GM04504 (cell line): ENCODE results near the gene MBD4.
"Not testable (repeated sequence)": the region's sequence is repeated elsewhere in the genome, so short reads cannot be mapped to it uniquely, and the experiment has no call there.

Source experiments
- DNase-seq: peaks from one replicate; pipeline ENCODE4 v3.0.0-alpha.2; 2012; ENCODE audit warnings: low read depth

The MBD4 gene

GRCh38 chr3:129409541-129409940 is 30.2 kb downstream of the MBD4 start:
- DNase-seq: no peak

GRCh38 chr3:129404610-129405009 is 35.1 kb downstream of the MBD4 start:
- no peak for DNase-seq

GRCh38 chr3:129404130-129404529 is 35.6 kb downstream of the MBD4 start:
- DNase-seq: no peak

GRCh38 chr3:129403450-129403849 is 36.3 kb downstream of the MBD4 start:
- DNase-seq: no peak

GRCh38 chr3:129402616-129403015 is 37.1 kb downstream of the MBD4 start:
- no peak for DNase-seq

- no peak for DNase-seq
Measured at GRCh38 chr3:129402210-129402609, 37.5 kb downstream of the MBD4 start.

GRCh38 chr3:129399895-129400357 is 39.8 kb downstream of the MBD4 start:
- DNase-seq: no peak

- DNase-seq: peak; percentile 93
Measured at GRCh38 chr3:129399145-129399894, 40.4 kb downstream of the MBD4 start.

GRCh38 chr3:129398803-129399144 is 41.0 kb downstream of the MBD4 start:
- DNase-seq: no peak

GRCh38 chr3:129393760-129394564 is 45.8 kb downstream of the MBD4 start:
- DNase-seq: not testable (repeated sequence)

- DNase-seq: no peak
Measured at GRCh38 chr3:129393271-129393670, 46.5 kb downstream of the MBD4 start.

GRCh38 chr3:129392106-129392887 is 47.5 kb downstream of the MBD4 start:
- DNase-seq: not testable (repeated sequence)

GRCh38 chr3:129391583-129391982 is 48.2 kb downstream of the MBD4 start:
- not testable (repeated sequence) for DNase-seq

GRCh38 chr3:129389572-129389937 is 50.2 kb downstream of the MBD4 start:
- no peak for DNase-seq

GRCh38 chr3:129388791-129389571 is 50.8 kb downstream of the MBD4 start:
- not testable (repeated sequence) for DNase-seq

- no peak for DNase-seq
Measured at GRCh38 chr3:129387487-129387886, 52.3 kb downstream of the MBD4 start.

- DNase-seq: no peak
Measured at GRCh38 chr3:129386984-129387383, 52.8 kb downstream of the MBD4 start.

GRCh38 chr3:129385507-129385906 is 54.2 kb downstream of the MBD4 start:
- not testable (repeated sequence) for DNase-seq

- no peak for DNase-seq
Measured at GRCh38 chr3:129384594-129385323, 55.0 kb downstream of the MBD4 start.

GRCh38 chr3:129384103-129384502 is 55.6 kb downstream of the MBD4 start:
- not testable (repeated sequence) for DNase-seq

- peak; percentile 30 for DNase-seq
Measured at GRCh38 chr3:129383292-129383860, 56.4 kb downstream of the MBD4 start.
